Measurements from ENCODE around the gene CTNNBL1. TPM values are rescaled to one million over a fixed set of nuclear protein-coding genes. Genes with fewer than 3 reads are reported as not detected.
A peak's percentile ranks its signal among the peaks of the same experiment; 100 is the strongest.

Gene CTNNBL1
- total RNA-seq, 2 donors from 2014 or later: 68.6 to 68.7 TPM

DNA sequence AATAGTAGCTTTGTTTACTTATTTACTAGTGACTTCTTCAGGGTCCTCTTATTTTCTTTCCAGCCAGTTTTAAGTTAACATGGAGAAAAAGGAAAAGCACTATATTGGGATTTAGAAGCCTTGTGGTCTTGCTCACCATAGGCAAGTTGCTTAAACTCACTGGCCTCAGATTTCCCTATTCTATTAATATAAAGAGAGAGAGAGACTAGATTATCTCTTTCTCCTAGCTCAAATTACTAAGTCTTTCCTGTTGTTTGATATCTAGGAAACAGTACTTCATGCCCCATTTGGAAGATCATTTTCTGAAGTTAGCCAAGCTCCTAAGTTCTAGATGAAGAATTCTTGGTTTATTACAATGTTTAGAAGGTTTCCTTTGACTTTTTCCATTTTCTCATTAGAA lies 32.5 kb downstream of the CTNNBL1 start:
- Mint-ChIP-seq H3K27ac (peak overlapping the region; percentile 90), H3K27me3 (ENCODE audit: insufficient read depth) (no peaks in the 10 kb centered on the region), H3K4me3 (no peak overlapping the region), H3K9me3 (no peaks in the 10 kb centered on the region), H3K36me3 (ENCODE audit: low read depth) (peaks cover 2% of the 10 kb centered on the region), H3K4me1 (peaks cover 66% of the 10 kb centered on the region)
- no peak for DNase-seq
- TF ChIP-seq, protein P1, sequence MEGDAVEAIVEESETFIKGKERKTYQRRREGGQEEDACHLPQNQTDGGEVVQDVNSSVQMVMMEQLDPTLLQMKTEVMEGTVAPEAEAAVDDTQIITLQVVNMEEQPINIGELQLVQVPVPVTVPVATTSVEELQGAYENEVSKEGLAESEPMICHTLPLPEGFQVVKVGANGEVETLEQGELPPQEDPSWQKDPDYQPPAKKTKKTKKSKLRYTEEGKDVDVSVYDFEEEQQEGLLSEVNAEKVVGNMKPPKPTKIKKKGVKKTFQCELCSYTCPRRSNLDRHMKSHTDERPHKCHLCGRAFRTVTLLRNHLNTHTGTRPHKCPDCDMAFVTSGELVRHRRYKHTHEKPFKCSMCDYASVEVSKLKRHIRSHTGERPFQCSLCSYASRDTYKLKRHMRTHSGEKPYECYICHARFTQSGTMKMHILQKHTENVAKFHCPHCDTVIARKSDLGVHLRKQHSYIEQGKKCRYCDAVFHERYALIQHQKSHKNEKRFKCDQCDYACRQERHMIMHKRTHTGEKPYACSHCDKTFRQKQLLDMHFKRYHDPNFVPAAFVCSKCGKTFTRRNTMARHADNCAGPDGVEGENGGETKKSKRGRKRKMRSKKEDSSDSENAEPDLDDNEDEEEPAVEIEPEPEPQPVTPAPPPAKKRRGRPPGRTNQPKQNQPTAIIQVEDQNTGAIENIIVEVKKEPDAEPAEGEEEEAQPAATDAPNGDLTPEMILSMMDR (conservative IDR thresholded peaks at IDR 0.05): no peak
- Histone ChIP-seq H3K4me1 (ENCODE audit: control insufficient read depth, insufficient read depth, low read length) (peaks cover 41% of the 10 kb centered on the region), H3K9me3 (ENCODE audit: control insufficient read depth, low read length) (no peaks in the 10 kb centered on the region), H3K36me3 (ENCODE audit: control insufficient read depth, insufficient read depth, low read length) (no peaks in the 10 kb centered on the region), H3K9ac (ENCODE audit: extremely low read depth, low read length, poor library complexity, severe bottlenecking) (peak overlapping the region; percentile 12), H3K4me3 (ENCODE audit: low read length) (peak overlapping the region; percentile 41), H3K27me3 (ENCODE audit: control insufficient read depth, insufficient read depth, low read length, poor library complexity, severe bottlenecking) (no peaks in the 10 kb centered on the region), H3K27ac (ENCODE audit: low read depth, low read length) (peak overlapping the region; percentile 9)

DNA sequence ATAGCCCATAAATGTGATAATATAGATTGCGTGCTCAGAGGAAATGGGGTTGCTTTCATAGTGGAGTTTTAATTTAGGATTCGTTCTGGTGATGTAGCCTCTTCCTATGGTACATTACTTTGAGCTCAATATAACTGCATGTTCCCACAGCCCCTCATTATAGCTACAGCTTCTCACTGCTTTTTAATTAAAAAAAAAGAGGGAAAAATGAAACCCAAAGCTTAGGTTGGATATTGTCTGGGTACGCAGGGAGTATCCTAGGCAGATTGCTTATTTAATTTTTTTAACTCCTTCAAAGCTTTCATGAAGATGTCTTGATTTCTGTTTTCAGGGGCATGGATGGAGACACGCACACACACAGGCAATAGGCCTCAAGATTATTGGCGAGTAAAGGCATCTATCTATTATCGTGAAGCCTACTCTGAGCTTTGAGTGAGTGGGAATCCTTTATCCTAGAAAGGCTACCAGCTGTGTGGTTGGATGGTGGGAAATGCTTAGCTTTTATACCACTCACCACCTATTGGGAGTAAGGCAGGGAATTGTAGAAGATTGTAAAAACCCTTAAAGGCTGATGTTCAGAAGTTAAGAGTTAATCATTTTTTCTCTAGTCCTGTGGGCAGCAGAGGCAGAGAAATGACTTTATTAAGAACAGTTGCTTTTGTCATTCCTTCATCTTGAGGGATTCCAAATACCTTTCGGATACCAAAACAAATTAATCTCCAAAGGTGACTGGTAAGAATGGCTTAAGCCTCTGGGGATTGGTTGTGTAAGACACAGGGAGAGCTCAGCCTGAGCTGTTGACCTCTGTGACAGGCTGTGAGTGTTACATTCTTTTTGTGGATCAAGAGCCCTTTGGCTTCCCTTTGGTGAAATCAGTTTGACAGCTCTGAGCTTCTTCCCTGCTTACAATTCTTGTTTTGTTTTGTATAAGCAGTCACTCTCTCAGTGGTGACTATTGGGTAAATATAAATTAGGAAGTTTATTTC lies 33.4 kb downstream of the CTNNBL1 start:
- 48 to 64% methylated on average over 4 to 7 of the region's 7 CpGs for WGBS, 2 experiments (ENCODE audit: insufficient coverage in 1 of 2, insufficient read length in 1 of 2)
- Histone ChIP-seq H3K4me1 (ENCODE audit: control insufficient read depth, insufficient read depth, low read length) (peaks cover 41% of the 10 kb centered on the region), H3K9me3 (ENCODE audit: control insufficient read depth, low read length) (no peaks in the 10 kb centered on the region), H3K9ac (ENCODE audit: extremely low read depth, low read length, poor library complexity, severe bottlenecking) (peak overlapping the region; percentile 12), H3K36me3 (ENCODE audit: control insufficient read depth, insufficient read depth, low read length) (no peaks in the 10 kb centered on the region), H3K4me3 (ENCODE audit: low read length) (peak overlapping the region; percentile 41), H3K27me3 (ENCODE audit: control insufficient read depth, insufficient read depth, low read length, poor library complexity, severe bottlenecking) (no peaks in the 10 kb centered on the region), H3K27ac (ENCODE audit: low read depth, low read length) (peak overlapping the region; percentile 21)
- Mint-ChIP-seq H3K27ac (peak overlapping the region; percentile 90), H3K36me3 (ENCODE audit: low read depth) (peaks cover 6% of the 10 kb centered on the region), H3K9me3 (no peaks in the 10 kb centered on the region), H3K4me1 (peaks cover 59% of the 10 kb centered on the region), H3K27me3 (ENCODE audit: insufficient read depth) (no peaks in the 10 kb centered on the region), H3K4me3 (peak overlapping the region; percentile 23)
- TF ChIP-seq, protein P1 (conservative IDR thresholded peaks at IDR 0.05): no peak
- DNase-seq: peak; percentile 73

DNA sequence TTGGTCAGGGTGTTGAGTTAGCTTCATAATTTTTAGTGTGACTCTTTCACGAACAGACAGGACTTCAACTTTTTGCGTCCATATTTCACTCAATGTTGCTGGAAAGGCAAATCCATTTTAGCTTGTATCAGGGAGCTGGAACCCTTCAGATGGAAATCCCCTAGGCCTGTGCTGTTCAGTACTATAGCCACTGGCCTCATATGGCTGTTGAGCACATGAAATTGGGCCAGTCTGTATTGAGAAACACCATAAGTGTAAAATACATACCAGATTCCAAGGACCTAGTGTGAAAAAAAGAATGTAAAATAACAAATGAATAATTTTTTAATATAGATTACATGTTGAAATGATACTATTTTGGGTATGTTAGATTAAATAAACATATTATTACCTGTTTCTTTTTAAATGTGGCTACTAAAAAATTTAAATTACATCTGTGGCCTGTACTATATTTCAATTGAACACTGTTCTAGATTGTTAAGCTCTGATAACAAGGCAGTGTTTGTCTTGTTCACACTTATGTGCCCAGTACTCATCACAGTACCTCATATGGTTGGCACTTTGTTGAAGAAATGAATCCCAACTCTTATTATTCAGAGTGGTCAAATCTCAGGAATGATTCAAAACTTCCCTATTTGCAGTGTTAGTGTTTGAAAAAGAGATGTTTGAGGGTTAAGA lies 34.3 kb downstream of the CTNNBL1 start:
- Mint-ChIP-seq H3K27me3 (ENCODE audit: insufficient read depth) (no peaks in the 10 kb centered on the region), H3K4me1 (peaks cover 59% of the 10 kb centered on the region), H3K9me3 (no peaks in the 10 kb centered on the region), H3K4me3 (peak overlapping the region; percentile 23), H3K27ac (peak overlapping the region; percentile 90), H3K36me3 (ENCODE audit: low read depth) (peaks cover 11% of the 10 kb centered on the region)
- Histone ChIP-seq H3K9ac (ENCODE audit: extremely low read depth, low read length, poor library complexity, severe bottlenecking) (peak overlapping the region; percentile 6), H3K36me3 (ENCODE audit: control insufficient read depth, insufficient read depth, low read length) (peaks cover 5% of the 10 kb centered on the region), H3K9me3 (ENCODE audit: control insufficient read depth, low read length) (no peaks in the 10 kb centered on the region), H3K4me3 (ENCODE audit: low read length) (peak overlapping the region; percentile 35), H3K4me1 (ENCODE audit: control insufficient read depth, insufficient read depth, low read length) (peaks cover 37% of the 10 kb centered on the region), H3K27ac (ENCODE audit: low read depth, low read length) (peak overlapping the region; percentile 21), H3K27me3 (ENCODE audit: control insufficient read depth, insufficient read depth, low read length, poor library complexity, severe bottlenecking) (no peaks in the 10 kb centered on the region)
- TF ChIP-seq, protein P1 (conservative IDR thresholded peaks at IDR 0.05): no peak
- DNase-seq: no peak
- 84 to 93% methylated on average over 2 of the region's 2 CpGs for WGBS, 2 experiments (ENCODE audit: insufficient coverage in 1 of 2, insufficient read length in 1 of 2)

All from endodermal cell (in vitro differentiated cells).